Embryonic facial prominence (tissue), 1 donor: Measurements from ENCODE around the gene HEATR5A.

Experiments used
- DNase-seq: peaks from one replicate; pipeline ENCODE4 v3.0.0-alpha.2; 2016; ENCODE audit errors: extremely low spot score

HEATR5A gene

DNA sequence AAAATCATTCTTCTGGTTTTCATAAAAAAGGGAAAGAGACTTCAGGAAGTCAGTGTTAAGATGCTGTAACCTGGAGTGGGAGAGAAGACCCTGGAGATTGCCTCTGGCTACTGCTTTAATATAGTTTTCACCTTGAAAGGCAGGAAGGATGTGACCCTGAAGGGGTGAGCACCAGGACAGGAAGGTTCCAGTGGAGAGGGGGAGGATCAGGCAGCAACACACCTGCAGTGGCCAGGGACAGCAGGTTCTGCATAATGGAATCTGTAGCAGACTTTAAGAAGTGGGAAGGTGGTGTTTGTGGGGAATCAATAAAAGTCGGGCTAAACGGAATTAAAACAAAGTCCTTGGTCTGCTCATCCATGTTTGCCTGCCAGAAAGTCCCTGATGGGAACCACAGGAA, 6.3 kb upstream of the HEATR5A start:
- DNase-seq, result no peak

DNA sequence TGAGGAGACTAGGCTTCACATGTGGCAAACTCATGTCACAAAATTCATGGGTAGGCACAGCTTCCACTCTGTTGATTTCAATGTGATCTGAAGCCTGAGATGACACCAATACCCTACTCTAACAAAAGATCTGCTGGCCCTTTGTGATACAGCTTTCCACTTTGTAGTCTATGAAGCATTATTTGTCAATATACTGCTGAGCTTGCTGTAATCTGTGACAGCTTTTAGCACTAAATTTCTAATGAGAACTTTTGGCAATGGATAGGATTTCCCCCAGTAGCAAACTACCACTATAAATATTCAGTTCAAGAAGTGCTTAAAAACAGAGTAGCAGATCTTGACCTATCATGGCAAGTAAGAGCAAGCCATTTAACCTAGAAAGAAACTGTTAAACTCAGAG, 5.6 kb upstream of the HEATR5A start:
- no peak for DNase-seq

- no peak for DNase-seq
These were observed 850 bp upstream of the HEATR5A start for GRCh38 chr14:31421200-31421599.

DNA sequence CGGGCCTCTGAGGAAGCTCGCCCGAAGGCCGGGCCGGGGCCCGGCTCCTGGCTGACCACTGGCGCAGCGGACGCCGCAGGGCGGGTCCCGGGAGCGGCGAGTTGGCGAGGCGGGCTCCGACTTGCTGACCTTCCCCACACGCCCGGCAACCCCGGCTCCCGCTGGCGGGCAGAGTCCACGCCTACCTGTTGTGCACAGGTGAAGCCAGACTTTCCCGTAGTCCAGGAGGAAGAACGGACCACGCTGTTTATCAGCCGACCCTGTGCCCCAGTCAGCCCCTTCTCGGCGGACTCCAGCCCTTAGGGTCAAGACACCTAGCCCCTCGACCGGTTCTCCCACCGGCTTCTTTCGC, 407 bp downstream of the HEATR5A start:
- no peak for DNase-seq

DNA sequence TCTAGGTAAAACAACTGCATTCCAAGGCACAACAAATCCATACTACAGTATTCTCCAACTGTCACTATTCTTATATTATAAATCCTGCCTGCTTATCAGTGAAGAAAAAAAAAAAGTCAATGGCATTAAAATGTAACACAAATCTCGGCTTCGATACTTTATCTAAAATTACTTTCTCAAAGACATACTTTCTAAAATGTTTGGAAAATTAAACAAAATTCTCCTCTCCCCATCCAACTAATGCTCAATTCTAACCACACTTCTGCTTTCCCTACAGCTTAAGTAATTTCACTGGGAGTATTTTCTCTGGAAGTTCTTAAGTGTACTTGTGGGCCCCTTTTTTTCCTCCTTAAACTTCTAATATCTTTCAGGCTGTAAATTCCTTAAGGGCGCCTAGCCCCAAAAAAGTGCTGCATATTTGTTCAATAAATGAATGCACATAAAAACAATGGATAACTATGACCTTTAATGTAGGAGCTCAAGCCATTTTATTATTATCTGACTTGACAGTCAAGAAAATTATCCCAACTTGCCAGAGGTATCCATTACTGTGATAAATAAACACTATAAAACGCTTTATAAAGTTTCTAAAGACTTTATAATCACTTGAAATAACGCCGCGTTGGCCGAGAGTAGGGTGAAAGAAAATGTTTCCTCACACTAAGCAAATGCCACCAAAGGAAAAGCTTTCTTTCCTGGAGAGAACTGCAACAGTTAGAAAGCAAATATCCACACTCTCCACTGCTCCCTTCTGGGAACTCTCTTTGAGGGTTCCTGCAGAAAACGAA, 977 bp downstream of the HEATR5A start:
- DNase-seq, result no peak

- no peak for DNase-seq
These were observed 1.9 kb downstream of the HEATR5A start for GRCh38 chr14:31418440-31418839.

GRCh38 chr14:31414190-31414833, 6.0 kb downstream of the HEATR5A start:
- DNase-seq, result no peak

DNA sequence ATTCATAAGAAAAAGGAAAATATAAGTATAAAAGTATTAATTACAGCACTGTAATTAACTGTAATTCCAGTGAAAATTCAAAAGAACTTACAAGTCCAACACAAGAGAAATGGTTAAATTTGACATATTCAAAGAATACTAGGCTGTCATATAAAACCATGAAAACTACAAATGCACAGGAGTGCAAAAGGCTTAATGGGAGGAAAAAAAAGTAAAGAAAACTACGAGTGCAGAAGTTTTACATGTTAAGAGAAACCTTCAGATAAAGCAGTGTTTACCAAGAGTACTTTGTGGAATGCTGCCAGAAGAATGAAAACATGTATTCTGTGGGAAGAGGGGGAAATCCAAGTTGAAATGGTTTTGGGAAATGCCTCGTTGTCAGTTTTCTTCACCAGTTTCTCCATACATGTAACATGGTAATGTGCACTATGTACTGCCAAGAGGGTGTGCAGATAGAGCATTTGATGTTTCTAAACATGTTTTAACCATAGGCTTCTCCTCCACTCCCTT, 9.1 kb downstream of the HEATR5A start:
- no peak for DNase-seq

GRCh38 chr14:31410048-31410650, 10.2 kb downstream of the HEATR5A start:
- DNase-seq, result no peak

DNA sequence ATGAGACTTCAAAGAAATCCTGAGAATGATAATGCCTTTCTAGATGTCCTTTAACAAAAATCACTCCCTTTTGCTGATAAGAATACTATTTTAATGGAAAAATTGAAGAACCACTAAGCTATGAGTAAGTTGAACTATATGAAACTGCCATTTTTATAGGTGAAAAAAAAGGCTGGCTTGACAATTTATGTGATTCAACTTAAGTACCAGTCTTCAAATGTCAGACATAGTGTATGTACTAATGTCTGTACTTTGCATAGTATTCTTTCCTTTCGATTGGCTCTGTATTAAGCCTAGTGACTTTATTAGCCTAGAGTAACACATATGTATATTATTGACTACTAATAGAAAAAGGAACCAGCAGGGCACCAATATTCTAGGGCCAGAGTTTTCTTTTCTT, 11.9 kb downstream of the HEATR5A start:
- no peak for DNase-seq

DNA sequence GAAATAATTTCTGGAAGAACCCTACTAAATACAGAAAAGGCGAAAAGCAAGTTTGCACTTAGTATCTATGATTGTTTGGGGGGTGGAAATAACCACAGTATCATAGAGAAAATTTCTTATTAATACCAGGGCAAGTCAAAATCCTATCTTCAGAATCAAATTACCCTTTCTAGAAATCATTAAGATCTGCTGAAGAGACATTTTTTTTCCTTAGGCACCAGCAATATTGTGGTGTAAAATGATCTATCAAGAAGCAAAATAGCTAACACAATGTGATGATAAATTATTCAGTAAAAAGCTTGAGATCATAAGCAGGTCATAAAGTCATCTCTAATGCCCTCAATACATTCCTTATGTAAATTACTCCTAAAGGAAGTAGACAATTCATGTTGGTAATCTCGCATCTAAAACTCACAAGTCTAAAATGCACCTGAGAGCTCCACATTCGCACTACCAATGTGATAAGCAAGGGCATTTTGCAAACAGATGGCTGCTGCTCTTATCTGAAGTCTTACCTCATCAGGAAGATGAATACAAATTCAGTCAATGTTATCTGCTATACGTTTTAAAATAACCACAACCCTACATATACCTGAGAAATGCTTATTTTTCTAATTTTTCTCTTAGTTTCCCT, 14.6 kb downstream of the HEATR5A start:
- no peak for DNase-seq

GRCh38 chr14:31405106-31405505, 15.2 kb downstream of the HEATR5A start:
- DNase-seq, result no peak

DNA sequence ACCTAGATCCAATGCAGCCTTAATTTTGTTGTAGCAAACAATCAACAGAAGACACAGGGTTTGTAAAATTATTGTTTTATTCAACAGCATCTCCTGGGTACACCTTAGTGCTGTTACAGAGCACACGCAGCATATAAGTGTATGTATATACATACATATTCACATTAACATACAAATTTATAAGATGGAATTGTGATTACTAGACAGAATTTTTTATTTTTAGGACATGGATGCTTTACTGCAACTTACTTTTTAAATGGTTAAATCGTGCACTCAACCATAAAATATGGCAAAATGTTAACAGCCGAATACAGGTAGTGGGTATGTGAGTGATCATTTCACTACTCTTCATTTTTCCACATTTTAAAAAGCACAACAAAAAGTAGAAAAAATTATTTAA, 16.6 kb downstream of the HEATR5A start:
- DNase-seq, result no peak

DNA sequence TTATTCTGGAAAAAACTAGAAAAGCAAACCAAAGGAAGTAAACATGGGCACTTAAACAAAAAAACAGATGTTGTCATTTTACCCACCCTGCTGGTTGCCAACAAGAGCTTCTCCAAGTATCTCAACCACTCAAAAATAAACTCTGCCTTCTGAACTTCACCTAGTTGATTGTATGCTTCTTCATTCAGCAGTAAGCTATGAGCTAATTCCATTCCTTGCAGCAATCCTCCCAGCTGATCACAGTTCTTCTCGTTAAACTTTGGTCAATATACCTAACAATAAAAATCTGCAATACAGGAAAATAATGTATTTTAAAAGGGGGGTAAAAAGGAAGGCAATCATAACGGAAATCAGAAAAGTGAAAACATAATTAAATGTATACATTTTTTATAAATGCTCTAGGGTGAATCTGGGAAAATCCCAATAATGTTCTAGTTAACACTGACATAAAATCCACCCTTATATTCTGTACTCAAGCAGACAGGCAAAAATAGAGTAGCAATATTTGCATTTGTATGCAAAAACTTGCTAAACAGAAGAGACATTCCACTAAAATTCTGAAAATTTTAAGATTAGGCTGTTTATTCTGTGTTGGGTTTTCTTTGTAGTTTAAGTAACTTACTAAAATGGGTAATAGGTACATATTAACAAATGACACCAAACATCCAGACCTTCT, 17.4 kb downstream of the HEATR5A start:
- no peak for DNase-seq

GRCh38 chr14:31401369-31401932, 18.9 kb downstream of the HEATR5A start:
- DNase-seq, result no peak

- no peak for DNase-seq
These were observed 20.2 kb downstream of the HEATR5A start for GRCh38 chr14:31400031-31400638.

GRCh38 chr14:31395572-31396205, 24.7 kb downstream of the HEATR5A start:
- DNase-seq, result no peak

DNA sequence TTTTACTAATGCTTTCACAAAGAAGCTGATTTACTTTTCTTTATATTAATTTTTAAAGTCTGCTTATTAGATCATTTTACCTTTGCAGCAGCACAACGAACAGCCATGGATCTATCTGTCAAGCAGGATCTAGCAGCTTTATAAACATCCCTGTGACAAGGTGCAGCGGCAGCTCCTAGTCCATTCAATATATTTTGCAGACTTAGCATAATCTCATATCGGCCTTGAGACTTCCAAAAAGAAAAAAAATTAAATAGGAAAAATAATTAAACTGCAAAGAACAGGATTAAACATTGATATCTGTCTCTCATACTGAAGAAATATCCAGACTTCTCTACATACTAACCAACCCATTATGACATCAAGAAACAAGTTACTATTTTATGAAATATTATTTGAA, 25.2 kb downstream of the HEATR5A start:
- no peak for DNase-seq

DNA sequence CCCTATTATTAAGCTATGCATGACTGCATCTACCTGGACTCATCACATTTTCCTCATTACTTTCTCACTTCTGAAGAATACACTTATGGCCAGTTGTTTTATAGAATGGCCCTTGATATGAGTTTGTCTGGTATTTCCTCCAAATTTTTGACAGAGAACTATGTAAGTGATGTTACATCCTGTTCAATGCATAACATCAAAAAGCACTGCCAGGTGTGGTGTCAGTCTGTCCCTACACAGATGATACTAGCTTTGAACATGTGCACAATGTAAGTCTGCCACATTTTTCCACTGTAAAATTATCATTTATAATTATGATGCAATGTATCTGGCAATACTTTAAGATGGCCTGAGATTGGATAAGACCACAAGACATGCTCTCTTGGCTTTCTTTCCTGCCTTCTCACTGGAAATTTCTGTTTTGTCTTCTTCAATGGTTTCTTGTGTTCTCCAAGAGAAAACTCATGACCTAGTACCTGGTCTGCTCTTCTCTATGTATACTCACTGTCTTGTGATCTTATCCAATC, 28.3 kb downstream of the HEATR5A start:
- no peak for DNase-seq

GRCh38 chr14:31391473-31391872, 28.9 kb downstream of the HEATR5A start:
- DNase-seq, result no peak
